NCI-H1105 treated with DMSO at 0.1 percent for 48 hours (cell line): ENCODE data around the gene GRK6.

ENCODE experiments used
- DNase-seq: peaks from one replicate; lab custom pipeline; 2025; lab: John Stamatoyannopoulos, UW

The GRK6 gene

GRCh38 chr5:177427211-177427822, 841 bp downstream of the GRK6 start:
- DNase-seq = no peak

- no peak for DNase-seq
Measured at GRCh38 chr5:177427919-177428573, 1.6 kb downstream of the GRK6 start.

- no peak for DNase-seq
Measured at GRCh38 chr5:177428574-177429217, 2.2 kb downstream of the GRK6 start.

GRCh38 chr5:177429248-177430040, 3.0 kb downstream of the GRK6 start:
- no peak for DNase-seq

- no peak for DNase-seq
Measured at GRCh38 chr5:177430140-177430951, 3.9 kb downstream of the GRK6 start.

- DNase-seq = no peak
Measured at GRCh38 chr5:177430972-177431316, 4.5 kb downstream of the GRK6 start.

GRCh38 chr5:177431317-177432142, 5.1 kb downstream of the GRK6 start:
- DNase-seq = no peak

- no peak for DNase-seq
Measured at GRCh38 chr5:177432143-177432838, 5.8 kb downstream of the GRK6 start.

GRCh38 chr5:177432839-177433657, 6.6 kb downstream of the GRK6 start:
- no peak for DNase-seq

- no peak for DNase-seq
Measured at GRCh38 chr5:177433658-177434217, 7.3 kb downstream of the GRK6 start.

GRCh38 chr5:177434437-177434836, 8.0 kb downstream of the GRK6 start:
- DNase-seq = no peak

- DNase-seq = no peak
Measured at GRCh38 chr5:177434942-177435738, 8.7 kb downstream of the GRK6 start.

GRCh38 chr5:177435847-177436536, 9.5 kb downstream of the GRK6 start:
- no peak for DNase-seq

- DNase-seq = no peak
Measured at GRCh38 chr5:177437623-177438022, 11.1 kb downstream of the GRK6 start.

GRCh38 chr5:177438468-177438867, 12.0 kb downstream of the GRK6 start:
- DNase-seq = no peak

- no peak for DNase-seq
Measured at GRCh38 chr5:177439518-177440053, 13.1 kb downstream of the GRK6 start.

GRCh38 chr5:177440211-177440989, 13.9 kb downstream of the GRK6 start:
- DNase-seq = no peak
